Activated effector memory CD4-positive, alpha-beta T cell treated with anti-CD3 and anti-CD28 coated beads, Interleukin-2, amount 50 U/mL, for 16 hours (primary cell): ENCODE data around the gene C2orf81.
"Not testable (repeated sequence)": the region's sequence is repeated elsewhere in the genome, so short reads cannot be mapped to it uniquely, and the experiment has no call there.

Experiments
- DNase-seq: peaks from one replicate; pipeline ENCODE4 v3.0.0-alpha.2; 2020

Gene C2orf81

DNA sequence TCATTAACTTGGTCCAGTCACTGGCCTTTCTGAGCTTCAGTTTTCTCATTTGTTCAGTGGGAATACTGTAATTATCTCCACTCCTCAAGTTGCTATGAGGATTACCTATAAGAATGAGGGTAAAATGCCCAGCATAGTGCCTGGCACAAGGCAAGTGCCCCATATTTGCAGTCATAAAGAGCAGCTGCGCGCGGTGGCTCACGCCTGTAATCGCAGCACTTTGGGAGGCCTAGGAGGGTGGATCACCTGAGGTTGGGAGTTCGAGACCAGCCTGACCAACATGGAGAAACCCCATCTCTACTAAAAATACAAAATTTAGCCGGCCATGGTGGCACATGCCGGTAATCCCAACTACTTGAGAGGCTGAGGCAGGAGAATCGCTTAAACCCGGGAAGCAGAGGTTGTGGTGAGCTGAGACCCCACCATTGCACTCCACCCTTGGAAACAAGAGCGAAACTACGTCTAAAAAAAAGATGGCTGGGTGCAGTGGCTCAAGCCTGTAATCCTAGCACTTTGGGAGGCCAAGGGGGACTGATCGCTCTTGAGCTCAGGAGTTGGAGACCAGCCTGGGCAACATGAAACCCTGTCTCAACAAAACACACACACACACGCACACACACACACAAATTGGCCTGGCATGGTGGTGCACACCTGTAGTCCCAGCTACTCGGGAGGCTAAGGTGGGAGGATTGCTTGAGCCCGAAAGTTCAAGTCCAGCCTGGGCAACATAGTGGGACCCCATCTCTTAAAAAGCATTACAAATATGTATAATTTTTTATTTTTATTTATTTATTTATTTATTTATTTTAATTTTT lies 21.3 kb upstream of the C2orf81 start:
- not testable (repeated sequence) for DNase-seq

DNA sequence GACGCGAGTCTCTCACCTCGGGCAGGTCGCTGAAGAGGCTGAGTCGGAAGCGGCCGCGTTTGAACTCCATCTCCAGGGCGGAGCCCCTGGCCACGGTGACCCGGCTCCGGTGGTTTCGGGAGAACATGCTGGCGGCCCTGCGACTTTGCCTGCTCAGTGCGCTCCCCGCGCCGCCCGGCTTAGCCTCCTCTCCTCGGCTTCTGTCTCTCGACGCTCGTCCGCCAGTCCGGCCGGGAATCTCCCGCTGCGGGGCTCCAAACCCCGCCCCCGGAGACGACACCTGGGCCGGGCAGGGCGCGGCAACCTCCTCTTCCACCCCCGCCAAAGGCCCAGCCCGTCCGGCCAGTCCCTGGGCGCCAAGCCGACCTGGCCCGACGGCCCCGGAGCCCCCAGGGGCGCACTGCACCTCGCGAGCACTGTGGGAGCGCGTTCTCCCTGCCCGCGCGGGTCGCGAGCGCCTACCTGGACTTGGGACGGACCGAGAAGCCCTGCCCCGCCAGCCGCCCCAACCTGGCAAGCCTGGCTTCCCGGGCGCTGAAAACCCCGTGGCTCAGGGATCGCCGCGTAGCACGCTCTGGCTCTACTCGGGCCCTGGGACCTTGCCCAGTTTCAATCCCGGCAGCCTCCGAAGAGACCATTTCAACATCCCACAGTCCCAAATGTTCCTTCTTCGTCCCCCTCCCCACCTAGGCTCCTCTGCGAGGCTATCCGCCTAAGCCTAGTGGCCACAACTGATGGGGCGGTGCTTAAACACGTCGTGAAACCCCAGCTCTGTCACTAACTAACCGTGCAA lies 20.5 kb upstream of the C2orf81 start, which contains the start of gene RTKN:
Gene RTKN (minus strand): TSS at position 248 of the 793 bp plus-strand sequence. CDS start 121 bp downstream, at position 127.
- DNase-seq = peak; percentile 67

- DNase-seq = no peak
Observed at GRCh38 chr2:74441170-74441689, 19.8 kb upstream of the C2orf81 start.

- DNase-seq = peak; percentile 77
Observed at GRCh38 chr2:74440378-74441169, 19.2 kb upstream of the C2orf81 start.

- DNase-seq = no peak
Observed at GRCh38 chr2:74439803-74440377, 18.5 kb upstream of the C2orf81 start.

DNA sequence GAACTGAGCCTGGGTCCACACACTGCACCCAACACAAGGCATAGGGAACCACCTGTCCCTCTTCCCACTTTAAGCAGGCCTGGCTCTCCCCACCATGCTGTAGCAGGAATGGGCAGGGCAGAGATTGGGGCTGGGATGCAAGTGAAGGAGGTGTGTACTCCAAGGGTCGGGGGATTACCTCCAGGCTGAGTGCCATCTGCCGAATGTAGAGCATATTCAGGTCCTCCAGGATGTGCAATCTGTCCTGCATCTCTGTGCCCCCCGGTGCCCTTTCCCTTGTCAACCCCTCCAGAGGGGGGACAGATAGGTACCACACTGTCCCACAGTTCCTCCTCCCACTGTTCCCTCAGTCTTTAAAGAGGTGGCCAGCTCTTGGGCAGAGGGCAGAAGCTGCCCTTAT lies 18.0 kb upstream of the C2orf81 start:
- DNase-seq = no peak

- no peak for DNase-seq
Observed at GRCh38 chr2:74438248-74438647, 16.8 kb upstream of the C2orf81 start.

- no peak for DNase-seq
Observed at GRCh38 chr2:74436848-74437695, 15.7 kb upstream of the C2orf81 start.

GRCh38 chr2:74436111-74436805 lies 14.8 kb upstream of the C2orf81 start:
- DNase-seq = no peak

DNA sequence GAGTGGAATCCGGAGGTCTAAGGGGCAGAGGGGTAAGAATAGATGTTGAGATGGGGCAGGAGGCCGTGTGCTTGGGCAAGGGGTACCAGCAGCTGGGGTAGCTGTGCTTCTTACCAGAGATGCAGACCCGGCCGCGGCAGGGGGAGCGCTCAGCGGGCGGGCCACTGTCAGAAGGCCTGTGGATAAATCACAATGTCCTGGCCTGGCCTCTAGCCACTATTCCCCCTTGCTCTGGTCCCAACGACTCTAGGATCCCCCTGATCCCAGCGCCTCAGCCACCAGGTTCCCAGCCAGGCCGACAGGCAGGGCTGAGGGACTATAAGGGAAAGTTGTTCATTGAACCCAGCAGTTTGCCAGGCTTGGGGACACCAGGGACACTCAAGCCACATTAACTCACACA lies 9.1 kb upstream of the C2orf81 start:
- no peak for DNase-seq

GRCh38 chr2:74429487-74430451 lies 8.3 kb upstream of the C2orf81 start:
- no peak for DNase-seq

GRCh38 chr2:74428675-74429074 lies 7.3 kb upstream of the C2orf81 start:
- no peak for DNase-seq

- no peak for DNase-seq
Observed at GRCh38 chr2:74427551-74427950, 6.1 kb upstream of the C2orf81 start.

- no peak for DNase-seq
Observed at GRCh38 chr2:74426181-74426758, 4.9 kb upstream of the C2orf81 start.

GRCh38 chr2:74425523-74425922 lies 4.1 kb upstream of the C2orf81 start:
- DNase-seq = no peak

DNA sequence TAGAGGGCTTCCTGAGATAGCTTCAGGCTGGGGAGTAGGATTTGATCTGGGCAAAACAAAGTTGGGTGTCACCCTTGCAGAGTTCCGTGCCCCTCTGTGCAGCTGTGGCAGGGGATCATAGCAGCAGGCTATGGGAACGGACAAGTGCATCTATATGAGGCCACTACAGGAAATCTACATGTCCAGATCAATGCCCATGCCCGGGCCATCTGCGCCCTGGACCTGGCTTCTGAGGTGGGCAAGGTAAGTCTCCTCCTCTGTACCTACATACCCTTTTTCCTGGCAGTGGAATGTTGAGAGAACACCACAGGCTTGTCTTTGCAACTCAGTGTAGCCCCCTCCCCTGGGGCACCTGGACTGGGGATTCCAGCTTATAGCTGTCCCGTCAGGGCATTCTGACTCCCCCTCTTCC lies 3.6 kb upstream of the C2orf81 start:
- no peak for DNase-seq

DNA sequence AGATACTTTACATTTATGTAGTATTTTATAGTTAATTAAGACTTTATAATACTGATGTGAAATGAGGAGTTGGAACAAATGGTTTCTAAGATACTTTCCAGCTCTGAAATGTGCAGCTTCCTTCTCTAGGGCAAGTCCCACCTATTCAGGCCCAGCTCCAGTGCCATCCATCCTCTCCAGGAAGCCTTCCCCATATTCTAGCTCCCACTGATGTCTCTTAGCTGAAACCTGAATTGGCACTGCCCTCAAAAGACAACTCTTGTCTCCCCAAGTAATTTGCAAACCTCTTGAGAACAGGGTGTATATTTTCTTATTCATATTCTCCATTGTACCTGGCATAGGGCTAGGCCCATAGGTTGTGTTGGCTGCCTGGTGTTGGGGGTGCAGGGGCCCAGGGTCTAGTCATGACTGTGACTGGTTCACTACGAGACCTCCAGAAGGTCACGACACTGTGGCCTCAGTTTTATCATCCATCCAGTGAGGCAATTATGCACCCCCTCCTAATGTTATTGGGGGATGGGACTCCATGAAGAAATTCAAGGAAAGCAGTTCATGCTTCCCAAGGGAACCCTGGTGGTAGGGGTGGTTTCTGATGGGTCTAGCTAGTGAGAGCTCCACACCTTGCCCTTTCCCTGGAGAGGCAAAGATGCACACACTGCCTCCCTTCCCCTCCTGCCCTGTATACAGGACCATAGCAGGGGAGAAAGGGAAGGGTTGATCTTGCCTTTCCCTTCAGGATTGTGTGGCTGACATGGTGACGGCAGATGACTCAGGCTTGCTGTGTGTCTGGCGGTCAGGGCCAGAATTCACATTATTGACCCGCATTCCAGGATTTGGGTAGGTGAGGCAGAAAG lies 2.9 kb upstream of the C2orf81 start:
- DNase-seq = no peak
